Erythroblast (primary cell): ENCODE data around the gene TACC3.

Source experiments
- GATA1 ChIP-seq: IDR thresholded peaks from 2 replicates; pipeline ENCODE4 v1.6.1; 2011; ENCODE audit warnings: low read depth, mild to moderate bottlenecking, control low read depth, low read length, moderate library complexity
- POLR2A ChIP-seq: IDR thresholded peaks from 2 replicates; pipeline ENCODE4 v1.6.1; 2011; ENCODE audit warnings: mild to moderate bottlenecking, low read length

GRCh38 chr4:1718095-1718850 is 3.0 kb upstream of the TACC3 start:
- TF ChIP-seq POLR2A = no peak
- TF ChIP-seq GATA1 = no peak
